HG03108 (cell line): ENCODE results near the gene GALNT7.

Source experiments
- ATAC-seq: cut with Tn5 transposase; IDR thresholded peaks from one replicate; pipeline ENCODE4 v1.9.1; 2021; ENCODE audit warnings: moderate library complexity; ENCODE audit not compliant: unreplicated experiment

The GALNT7 gene

DNA sequence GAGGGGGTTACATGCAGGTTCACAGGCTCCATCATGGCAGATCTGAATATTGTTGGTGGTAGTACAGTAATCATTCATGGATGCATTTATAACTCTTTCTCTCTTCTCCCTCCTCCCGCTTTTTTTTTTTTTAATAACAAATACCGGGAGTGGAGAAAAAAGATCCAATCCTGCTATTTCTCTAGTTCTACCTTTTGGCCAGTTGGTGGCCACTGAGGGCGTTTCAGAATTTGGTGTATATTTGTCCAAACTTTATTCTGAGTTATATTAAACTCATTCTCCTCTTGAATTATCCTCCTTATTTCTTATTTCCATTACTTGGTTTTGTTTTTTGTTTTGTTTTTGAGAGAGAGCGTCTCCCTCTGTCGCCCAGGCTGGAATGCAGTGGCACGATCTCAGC is 90.7 kb downstream of the GALNT7 start:
- ATAC-seq, result no peak

DNA sequence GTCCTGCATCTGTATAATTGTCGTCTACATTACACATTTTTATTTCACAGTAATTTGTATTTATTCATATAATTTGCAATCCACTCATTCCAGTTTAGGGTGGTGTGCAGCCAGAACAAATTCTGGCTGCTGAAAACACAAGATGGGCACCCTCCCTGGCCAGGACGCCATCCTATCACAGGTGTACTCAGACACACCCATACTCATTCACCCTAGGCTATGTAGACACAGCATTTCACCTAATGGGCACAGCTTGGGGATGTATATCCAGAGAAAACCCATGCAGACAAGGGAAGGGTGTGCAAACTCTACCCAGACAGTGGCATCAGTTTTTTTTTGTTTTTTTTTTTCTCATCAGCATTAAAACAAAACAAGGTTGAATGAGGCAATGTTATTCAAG is 92.4 kb downstream of the GALNT7 start:
- ATAC-seq, result no peak

DNA sequence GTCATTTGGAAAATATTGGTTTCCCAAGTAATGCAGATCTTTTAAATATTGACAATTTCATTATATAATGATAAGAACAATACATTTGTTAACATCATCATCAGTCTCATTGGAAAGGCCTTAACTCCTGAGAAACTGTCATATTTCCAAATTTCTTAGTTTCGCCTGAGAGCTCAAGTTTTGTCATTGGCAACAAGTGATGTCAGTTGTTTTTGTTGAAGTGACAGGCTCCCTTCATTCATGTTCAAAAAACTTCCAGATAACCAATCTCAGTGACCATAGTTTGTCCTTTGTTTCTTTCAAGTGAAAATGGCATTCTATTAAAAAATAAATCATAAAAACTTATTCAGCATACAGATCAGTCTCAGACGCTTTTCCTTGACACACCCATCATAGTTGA is 93.8 kb downstream of the GALNT7 start:
- ATAC-seq, result no peak

DNA sequence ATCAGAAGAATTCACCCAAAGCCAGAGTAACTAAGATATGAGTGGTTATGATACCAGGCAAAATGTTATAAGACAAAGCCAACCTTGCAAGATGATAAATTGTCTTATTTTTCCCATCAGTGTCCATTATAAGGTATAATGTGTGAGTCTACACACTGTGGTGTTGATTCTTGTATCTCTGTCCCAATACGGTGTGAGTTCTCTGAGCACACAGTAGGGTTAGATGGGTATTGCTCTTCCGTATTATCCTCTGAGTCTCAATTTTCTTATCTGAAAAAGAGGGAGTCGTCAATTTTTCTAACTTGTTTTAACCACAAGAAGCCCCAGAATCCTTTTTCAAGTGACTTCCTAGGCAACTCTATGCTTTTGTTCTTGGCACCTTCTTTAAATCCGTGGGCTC is 95.6 kb downstream of the GALNT7 start:
- no peak for ATAC-seq

DNA sequence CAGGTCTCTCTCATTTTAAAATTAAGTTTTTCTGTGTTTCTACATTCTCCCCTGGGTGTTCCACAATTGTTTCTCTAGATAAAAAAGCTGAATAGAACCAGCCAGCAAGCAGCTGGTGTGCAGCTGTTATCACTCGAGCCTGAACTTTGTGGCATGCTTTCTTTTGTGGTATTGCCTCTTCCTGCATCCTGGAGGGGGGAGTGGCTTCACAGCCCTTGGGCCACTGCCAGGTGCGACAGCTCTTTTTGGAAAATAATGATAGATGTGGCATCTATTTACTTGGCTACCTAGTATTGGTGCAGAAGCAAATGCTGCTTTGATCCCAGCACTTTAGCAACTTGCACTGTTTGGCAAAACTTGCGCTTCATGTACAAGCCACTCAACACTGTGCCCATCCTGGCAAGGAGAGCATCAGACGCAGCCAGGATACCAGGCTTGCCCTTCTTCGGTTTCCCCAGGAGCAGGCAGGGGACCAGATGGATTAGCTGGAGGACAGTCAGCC is 96.1 kb downstream of the GALNT7 start:
- peak; percentile 78 for ATAC-seq

DNA sequence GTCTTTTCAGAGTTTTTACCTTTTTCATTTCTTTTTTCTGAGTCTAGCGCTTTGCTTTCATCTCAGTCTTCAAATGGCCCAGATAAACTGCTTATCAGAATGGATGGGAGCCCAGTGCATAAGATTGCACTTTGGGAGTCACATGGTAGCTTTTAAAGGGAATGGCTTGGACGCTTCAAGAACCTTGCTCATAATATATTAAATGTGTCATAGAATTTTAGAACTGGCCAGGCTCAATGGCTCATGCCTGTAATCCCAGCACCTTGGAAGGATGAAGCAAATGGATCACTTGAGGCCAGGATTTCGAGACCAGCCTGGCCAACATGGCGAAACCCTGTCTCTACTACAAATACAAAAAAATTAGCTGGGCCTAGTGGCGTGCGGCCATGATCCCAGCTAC is 97.1 kb downstream of the GALNT7 start:
- ATAC-seq, result no peak

DNA sequence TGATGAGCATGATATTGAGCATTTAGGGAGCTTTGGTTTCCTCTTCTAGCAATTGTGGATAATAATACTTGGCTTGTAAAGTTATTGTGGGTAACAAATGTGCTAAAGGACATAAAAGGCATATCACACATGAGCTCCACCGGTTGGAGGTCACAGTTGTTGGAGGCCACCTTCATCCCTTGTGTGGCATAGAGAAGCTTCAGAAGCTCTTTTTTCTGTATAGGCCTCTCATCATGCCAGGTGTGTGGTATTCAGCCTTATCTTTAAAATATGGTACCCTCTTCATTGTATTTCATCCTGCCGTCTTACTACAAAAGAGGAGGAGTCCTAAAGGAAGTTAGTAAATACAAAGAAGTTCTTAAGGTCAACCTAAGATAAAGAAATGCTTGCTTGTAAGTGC is 99.1 kb downstream of the GALNT7 start:
- ATAC-seq, result no peak

DNA sequence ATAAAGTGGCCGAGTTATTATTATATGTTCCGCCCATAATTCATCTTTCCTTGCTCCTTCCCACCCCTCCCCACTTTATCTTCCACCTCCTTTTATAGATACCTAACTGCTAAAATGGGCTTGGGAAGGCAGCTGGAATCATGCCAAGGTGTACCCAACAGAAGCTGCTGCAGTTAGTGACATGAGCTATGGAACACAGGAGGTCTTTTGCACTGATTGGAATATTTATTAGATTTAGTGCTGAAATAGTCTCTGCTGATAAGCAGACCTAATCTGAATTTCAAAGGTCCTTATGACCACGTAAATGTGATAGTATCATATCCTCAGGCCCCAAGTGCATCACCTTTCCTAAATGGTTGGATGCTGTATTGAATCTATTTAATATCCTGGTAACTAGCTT is 100.7 kb downstream of the GALNT7 start:
- ATAC-seq, result no peak

DNA sequence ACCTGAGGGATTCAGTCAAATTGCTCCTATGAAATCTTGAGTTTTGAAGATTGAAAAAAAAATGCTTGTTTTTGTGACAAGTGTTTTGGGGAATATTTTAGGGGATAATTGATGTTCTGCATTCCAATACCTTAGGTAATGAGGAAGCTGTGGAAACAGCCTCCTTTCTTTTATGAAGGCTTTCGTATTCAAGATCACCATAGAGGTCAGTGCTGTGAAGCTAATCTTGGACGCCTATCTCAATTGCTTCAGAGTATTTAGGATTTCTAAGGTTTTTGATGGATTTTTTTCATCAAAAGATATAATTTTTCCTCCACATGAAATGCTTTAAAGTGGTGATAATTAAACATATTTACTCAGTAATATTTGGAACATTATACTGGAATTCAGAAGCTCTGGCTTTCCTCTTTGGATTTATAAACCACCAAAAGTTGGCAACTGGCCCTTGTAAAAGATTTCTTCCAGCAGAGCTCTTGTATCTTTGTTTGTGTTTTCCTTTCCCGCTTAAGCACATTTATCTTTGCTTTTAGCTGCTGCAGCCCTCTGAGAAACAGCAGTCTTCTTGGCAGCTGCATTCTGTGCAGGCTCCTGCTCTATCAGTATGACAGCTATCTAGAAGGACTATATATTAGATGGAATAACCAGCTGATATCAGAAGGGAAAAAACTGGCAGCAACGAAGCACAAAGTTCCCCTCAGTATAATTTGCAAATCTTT is 101.9 kb downstream of the GALNT7 start:
- ATAC-seq, result no peak

DNA sequence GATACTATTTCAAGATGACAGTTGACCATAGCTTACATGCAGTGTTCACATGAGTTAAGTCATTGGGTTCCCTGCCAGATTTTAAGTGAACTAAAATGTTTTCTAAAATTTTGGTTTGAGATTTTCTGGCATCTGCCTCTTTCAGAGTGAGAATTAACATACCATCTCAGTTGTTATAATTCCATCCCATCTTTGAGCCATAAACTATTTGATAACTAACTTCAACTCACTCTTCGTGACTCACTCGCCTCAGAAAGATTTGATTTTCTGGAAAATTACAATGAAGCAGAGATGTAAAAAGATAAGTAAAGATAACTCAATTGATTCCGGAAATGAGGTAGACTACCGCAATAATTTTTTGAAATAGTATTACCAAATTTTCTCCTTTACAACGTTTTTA is 103.7 kb downstream of the GALNT7 start:
- no peak for ATAC-seq

DNA sequence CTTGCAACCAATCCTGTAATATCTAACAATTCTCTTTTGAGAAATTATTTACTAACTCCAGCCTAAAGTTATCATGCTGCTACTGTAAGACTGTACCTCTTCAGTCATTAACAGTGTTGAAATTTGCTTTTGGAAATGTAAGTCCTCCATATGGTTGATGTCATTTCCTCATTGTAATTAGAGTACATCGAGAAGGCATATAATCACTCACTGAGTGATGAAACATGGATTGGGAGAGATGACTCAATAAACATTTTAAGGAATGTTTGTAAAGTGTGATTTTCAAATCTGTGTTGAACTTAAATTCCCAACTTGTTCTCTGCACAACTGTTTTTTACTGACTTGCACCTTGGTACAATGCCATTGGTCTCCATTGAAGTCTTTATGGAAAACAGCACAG is 104.4 kb downstream of the GALNT7 start:
- no peak for ATAC-seq

DNA sequence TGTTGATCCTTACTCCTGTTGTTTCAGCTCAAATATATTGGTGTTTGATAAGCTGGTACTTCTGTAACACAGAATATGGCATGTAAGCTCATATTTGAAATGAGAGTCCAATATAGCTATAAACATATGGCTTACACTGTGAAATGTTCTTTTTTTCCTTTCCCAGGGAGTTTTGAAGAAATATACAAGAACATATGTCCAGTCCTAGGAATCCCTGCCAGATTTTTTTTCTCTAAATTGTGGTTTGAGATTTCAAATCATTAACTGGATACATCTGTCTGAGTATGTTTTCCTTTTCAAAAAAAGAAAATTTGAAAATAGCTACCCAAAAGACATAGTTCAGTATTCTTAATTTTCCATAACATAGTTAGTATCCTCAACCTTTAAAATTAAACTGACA is 105.3 kb downstream of the GALNT7 start:
- no peak for ATAC-seq

DNA sequence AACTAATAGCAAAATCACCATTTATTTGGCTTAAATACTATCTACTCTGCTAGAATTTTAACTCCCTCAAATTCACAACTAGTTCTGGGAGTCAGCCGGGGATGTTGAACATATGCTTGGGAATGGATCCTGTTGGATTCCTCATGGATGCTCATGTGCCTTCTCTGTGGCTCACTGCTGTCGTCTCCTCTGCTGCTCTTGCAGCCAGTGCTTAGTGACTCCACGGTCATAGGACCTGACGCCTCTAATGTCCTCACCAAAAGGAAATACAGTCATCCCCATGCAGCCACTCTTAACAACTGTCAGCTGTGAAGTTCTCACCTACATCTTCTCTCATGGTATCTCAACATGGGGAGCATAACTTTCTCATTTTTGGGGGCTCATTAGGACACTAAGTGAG is 106.1 kb downstream of the GALNT7 start:
- no peak for ATAC-seq

DNA sequence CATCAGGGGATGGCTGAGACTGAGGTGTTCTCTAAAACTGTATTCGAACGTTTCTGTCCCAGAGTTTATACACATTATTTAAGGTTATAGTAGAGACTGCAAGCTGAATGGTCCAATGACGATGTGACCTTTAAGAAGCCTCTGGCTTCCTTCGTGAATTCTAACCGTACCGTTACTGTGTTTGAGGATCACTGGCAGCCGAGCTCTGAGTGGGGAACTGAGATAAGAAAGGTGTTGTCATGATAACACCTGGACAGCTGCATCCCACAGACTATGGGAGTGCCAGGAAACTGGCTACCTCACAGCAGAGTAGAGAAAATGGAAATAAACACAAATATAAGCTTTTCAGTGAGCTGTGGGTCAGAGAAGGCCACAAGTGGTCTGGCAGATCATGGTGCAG is 106.5 kb downstream of the GALNT7 start:
- no peak for ATAC-seq

DNA sequence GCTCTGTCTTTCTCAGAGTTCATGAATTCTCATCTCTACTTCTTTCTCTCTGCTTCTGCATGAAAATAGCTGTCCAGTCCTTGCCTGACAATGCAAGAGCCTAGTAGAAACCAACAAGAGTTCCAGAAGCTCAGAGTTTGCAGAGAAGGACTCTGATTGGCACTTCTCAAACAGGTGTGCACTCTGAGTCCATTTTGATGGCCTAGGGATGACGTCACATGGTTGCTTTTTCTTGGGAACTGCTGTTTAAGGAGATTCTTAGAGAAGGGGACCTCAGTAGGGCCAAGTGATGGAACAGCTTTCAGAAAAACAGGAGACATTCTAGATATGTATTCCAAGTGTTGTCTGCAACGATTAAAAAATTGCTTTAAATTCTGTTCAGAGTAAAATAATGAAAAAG is 108.7 kb downstream of the GALNT7 start:
- ATAC-seq, result no peak

DNA sequence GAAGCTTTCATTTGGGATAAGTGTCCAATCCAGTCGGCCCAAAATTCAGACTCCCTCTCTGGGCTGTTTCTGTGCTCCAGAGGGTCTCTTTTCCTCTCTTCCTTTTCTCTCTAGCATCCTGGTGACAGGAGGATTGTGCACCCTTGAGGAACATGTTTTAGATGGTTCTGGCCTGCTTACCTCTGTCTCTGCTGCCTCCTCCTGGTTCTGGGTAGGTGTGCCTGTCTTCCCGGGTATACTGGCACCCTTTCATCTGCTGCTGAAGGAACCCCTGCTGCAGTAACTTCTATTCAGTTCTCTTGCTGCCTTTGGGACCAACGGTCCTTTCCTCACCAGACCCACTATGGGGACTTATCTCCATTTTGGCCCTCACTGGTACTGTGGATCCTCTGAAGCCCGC is 112.4 kb downstream of the GALNT7 start:
- ATAC-seq, result no peak

DNA sequence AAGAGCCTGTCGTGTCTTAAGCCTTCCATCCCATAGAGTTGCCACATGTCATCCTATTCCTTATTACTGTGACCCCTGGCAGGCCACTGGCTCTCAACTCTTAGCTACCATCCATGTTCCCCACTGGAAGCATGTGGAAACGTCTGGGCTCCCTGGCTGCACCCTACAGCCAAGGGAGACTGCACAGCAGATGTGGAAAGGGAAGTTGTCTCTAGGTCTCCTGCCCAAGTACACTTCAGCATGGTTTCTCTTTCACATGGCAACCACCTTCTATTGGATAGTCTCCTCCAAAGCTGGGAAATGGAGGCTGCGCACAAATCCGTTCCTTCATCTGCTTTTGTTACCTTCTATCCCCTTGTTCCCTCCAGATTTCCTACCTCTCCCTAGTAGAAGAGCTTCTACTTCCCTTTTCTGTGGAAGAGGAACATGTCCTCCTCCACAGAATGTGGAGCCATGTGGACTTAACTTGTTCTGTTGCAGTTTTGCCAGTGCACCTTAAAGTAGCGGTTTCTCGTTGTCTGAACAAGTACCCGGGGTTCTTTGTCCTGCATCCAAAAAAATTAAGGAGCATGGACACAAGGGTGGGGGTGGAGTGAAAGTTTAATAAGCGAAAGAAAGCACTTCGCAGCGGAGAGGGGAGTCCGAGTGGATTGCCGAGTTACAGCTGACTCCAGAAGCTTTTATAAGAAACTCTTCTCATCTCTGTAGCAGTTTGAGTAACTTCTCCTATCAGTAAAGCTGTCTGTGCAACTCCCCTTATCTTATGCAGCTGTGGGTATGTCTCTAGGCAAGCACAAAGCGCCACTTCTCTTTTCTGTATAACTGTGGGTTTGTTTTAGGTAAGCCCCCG is 113.0 kb downstream of the GALNT7 start:
- no peak for ATAC-seq

DNA sequence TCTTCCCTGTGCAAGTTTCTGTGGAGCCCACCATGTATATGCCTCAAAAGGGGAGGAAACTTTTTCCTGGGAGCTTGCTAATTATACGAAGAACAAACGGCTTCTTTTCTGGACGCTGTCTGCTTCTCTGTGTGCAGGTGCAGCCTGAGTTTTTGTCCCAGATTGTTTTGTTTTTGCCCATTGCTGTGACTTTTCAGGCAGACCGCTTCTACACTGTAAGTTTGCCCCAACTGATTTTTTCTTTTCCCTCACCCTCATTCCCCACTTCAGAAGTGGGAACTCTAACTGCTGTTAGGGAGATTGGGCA is 113.6 kb downstream of the GALNT7 start:
- ATAC-seq, result no peak

DNA sequence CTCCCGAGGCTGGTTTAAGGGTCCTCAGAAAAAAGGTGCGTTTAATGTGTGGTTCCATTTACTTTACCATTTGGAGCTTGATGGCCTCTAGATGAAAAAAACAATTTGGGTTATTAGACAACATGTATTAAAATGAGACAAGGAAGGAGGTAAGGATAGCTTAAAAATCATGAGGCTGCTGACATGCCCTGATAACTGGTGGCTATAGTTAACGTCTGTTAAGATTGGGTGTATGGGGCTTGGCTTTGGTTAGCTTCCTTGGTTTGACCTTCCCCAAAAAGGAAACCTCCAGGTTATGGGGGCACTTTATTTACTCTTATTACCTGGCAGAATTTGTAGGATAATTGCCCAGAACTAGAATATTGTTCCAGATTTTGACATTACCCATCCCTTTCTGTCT is 114.0 kb downstream of the GALNT7 start:
- no peak for ATAC-seq

DNA sequence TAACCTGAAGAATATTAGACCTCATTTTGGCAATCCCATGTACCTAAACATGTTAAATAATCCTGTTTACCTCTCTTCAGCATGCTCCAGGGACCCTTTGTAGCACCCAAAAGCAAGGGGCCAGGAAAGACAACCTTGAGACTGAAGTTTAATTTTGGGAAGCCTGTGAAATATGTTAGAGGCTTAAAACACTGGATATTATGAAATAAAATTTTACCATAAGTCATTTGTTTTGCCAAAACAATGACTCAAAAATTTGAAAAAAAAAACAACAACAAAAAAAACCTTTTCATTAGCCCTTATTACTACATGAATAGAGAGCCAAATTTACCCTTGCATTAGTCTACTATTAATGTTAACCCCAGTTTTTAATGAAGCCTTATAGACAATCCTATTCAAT is 115.9 kb downstream of the GALNT7 start:
- ATAC-seq, result no peak

DNA sequence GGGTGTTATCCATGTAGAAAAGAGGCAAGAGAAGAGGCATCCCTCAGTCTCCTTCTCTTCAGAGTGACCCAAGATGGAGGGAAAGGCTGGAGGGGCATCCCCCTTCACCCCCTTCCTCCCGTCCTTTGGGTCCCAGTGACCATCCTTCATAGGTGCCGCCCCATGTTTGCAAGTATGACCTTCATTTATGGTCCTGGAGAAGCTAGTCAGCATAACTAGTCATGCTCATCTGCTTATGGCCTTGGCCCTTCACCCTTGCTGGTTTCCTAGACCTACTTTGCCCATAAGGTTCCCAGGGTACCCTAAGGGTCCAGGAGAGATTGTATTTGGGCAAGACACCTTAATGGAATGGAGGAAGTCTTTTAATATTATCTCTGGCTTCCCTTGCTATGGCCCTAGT is 118.9 kb downstream of the GALNT7 start:
- no peak for ATAC-seq

DNA sequence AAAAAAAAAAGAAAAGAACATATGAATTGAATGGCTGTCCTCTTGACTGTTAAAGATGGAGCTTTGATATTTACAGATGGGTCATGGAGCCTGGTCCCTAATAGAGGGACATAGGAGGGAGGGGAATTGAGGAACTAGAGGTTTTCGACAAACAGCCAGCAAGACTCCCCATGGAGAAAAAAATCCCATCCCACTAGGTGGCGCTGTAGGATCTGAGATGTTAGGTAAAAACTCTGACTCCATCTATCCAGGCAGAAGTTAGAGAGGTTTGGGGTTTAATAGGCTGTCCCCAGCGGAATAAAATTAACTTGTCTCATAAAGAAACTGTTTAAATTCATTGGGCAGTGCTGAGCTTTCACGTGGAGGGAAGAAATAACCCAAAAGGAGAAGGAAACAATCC is 119.7 kb downstream of the GALNT7 start:
- ATAC-seq, result peak; percentile 58
